ENCODE data around the gene ALK.

The ALK gene

DNA sequence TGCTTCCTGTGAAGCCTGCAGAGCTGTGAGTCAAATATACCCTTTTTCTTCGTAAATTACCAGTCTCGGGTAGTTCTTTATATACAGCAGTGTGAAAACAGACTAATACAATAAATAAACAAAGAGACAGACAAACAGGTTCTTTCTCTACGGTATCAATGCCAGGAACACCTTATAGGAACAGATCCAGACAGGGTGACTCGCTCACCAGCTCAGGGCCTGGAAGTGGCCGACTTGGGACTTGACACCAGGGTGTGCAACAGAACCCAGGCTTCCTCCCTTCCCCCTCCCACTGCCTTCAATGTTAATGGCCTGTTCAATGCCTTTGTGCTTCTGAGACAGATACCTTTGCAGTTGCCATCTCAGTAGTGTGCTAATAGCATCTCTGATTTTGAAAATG is 309.5 kb downstream of the ALK start:
- no peak for DNase-seq (ENCODE audit: low read depth in 2 of 2)

DNA sequence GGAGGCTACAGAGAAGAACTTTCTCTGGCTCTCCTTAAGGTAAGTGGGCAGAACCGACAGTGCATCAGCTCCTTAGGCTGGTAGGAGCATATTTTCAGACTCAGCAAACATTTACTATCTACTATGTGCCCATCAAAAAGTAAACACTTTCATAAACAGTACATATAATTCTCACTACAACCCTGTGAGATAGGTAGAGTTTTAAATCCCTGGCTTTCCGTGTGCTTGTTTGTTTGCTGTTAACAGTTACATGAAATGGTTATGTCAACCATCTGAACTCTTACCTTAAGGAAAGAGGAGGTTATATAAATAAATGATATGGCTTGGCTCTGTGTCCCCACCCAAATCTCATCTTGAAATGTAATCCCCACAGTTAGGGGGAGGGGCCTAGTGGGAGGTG is 310.1 kb downstream of the ALK start:
- DNase-seq (ENCODE audit: low read depth in 2 of 2) = no peak

GRCh38 chr2:29610569-29610968 is 310.8 kb downstream of the ALK start:
- no peak for DNase-seq (ENCODE audit: low read depth in 2 of 2)

GRCh38 chr2:29607038-29607420 is 314.4 kb downstream of the ALK start:
- no peak for DNase-seq (ENCODE audit: low read depth in 2 of 2)

GRCh38 chr2:29606104-29607037 is 315.0 kb downstream of the ALK start:
- DNase-seq (ENCODE audit: low read depth in 2 of 2) = no peak

DNA sequence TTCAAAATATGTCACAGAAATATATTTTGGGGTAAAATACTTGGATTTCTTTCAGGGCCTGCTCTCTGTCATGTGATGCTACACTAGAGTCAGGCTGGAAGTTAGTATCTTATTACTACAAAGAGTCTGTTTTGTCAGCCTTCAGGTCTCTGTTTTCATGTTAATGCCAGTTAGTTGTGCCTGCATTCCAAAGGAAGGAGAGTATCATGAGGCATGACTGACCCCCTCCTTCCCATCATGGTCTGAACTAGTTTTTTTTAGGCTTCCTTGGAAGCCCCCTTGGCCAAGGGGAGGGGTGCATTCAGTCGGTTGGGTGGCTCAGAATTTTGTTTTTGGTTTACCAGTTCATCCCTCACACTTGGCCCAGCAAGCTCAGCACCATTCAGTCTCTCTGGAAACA is 318.0 kb downstream of the ALK start:
- no peak for DNase-seq (ENCODE audit: low read depth in 2 of 2)

GRCh38 chr2:29601872-29602271 is 319.5 kb downstream of the ALK start:
- no peak for DNase-seq (ENCODE audit: low read depth in 2 of 2)

- DNase-seq (ENCODE audit: low read depth in 2 of 2) = no peak
These were observed 320.1 kb downstream of the ALK start for GRCh38 chr2:29601321-29601720.

GRCh38 chr2:29599946-29600345 is 321.4 kb downstream of the ALK start:
- DNase-seq (ENCODE audit: low read depth in 2 of 2) = no peak

- no peak for DNase-seq (ENCODE audit: low read depth in 2 of 2)
These were observed 322.4 kb downstream of the ALK start for GRCh38 chr2:29598978-29599377.

DNA sequence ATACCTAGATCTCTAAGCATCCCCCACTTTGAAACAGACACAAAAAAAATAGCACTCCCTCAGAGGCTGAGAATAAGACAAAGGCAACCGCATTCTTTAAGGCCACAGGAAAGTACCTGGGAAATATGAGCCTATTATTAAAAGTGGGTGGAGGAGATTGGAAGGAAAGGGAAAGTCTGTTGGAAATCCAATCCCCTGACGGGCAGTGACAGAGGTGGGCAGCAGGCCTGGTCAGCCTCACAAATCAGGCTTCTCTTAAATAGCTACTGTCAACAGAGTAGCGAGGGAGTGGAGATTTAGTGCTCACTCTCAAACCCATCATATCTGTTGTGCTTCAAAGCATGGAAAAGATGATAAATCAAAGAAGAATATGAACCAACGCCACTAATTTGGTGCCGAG is 324.4 kb downstream of the ALK start:
- DNase-seq (ENCODE audit: low read depth in 2 of 2) = no peak

- no peak for DNase-seq (ENCODE audit: low read depth in 2 of 2)
These were observed 324.8 kb downstream of the ALK start for GRCh38 chr2:29596584-29596983.

- DNase-seq (ENCODE audit: low read depth in 2 of 2) = no peak
These were observed 329.8 kb downstream of the ALK start for GRCh38 chr2:29591600-29591999.

DNA sequence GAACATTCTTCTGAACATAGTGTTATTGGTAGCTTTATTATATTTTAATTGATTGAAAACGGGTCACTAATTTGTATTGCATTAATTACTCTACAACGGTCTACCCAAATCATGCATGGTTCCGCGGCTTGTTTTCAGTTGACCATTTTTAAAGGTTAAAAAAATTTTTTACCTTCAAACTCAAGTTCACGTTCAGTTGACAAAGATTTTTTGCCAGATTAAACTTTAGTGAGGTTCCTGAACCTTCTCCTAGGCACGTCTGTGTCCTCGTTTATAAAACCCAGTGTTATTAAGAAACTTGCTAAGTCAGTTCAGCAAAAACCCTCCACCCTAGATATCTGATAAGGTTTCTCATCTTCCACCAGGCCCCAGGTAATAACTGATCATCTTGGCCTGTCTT is 331.2 kb downstream of the ALK start:
- DNase-seq (ENCODE audit: low read depth in 2 of 2) = no peak

DNA sequence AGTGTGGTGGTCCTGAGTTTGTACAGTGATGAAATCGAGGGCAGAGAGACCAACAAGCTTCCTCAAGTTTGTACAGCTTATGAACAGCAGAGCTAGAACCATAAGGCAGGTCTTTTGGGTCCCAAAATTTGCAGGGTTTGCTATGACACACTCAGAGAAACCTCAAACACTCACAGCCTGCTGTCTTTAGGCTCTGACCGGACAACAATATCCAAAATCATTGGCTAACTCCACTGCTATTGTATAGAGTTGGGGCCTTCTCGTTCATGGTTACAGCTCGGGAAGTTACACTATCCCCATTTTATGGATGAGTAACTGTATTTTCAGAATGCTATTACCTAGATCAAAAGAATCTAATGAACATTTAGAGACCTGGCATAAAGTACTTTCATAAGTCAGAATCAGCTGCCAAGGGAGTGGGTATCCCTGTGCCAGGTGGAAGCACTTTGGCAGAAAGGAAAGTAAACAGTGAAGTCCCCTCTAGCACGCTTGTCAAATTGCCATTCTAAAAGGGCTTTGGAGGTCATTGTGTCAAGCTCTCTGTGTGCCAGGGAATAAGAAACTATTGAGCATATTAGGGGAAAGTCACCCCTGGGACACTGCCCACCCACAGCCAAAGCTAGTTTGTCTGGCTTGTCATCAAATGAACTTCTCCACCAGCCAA is 331.8 kb downstream of the ALK start:
- DNase-seq (ENCODE audit: low read depth in 2 of 2) = no peak

- no peak for DNase-seq (ENCODE audit: low read depth in 2 of 2)
These were observed 333.8 kb downstream of the ALK start for GRCh38 chr2:29587402-29588190.

DNA sequence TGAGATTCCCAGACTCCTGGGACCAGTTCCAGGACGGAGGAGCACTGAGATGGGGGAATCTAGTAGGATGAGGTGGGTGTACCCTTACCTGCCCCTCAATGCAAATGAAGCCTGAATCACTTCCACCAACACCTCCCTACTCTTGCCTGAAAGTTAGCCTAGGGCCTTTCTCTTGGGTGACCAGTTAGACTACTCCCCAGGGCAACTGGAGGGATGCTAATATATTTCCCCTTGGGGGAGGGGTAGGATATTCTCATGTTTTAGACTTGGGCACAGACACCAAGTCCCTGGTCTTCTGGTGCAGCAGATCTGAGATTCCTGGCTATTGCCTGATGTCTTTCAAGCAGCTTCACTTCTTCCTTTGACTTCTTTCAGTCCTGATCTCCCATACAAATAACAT is 334.5 kb downstream of the ALK start:
- no peak for DNase-seq (ENCODE audit: low read depth in 2 of 2)

DNA sequence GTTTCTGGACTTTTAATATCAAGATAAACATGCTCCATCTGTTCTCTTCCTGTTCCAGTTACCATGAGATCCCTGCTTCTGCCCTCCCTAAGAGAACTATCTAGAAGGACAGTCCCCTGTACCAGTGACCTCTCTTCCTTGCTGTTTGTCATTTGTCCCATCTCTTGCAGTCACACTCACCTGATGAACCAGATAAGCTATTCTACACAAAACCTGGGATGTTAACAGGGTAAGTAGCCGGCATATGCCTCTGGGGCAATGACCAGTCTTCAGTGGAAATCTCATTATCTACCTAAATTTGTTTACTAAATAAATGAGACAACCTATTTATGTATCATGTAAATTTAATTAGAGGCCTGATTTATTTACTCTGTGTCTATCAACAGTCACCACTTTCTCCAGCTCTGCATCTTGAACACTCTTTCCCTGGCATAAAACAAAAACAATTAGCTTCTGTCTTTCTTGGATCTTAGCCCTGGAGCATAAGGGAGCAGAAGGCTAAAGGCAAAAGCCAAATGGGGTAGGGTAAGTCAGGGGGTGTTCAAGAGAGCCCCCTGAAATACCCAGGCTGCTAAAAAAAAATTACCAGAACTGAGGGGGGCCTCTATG is 337.7 kb downstream of the ALK start:
- no peak for DNase-seq (ENCODE audit: low read depth in 2 of 2)

- DNase-seq (ENCODE audit: low read depth in 2 of 2) = no peak
These were observed 338.3 kb downstream of the ALK start for GRCh38 chr2:29583104-29583503.

- DNase-seq (ENCODE audit: low read depth in 2 of 2) = no peak
These were observed 339.3 kb downstream of the ALK start for GRCh38 chr2:29582062-29582461.

GRCh38 chr2:29580223-29580622 is 341.2 kb downstream of the ALK start:
- DNase-seq (ENCODE audit: low read depth in 2 of 2) = no peak
